ENCODE data around the gene BMPR1B.

DNA sequence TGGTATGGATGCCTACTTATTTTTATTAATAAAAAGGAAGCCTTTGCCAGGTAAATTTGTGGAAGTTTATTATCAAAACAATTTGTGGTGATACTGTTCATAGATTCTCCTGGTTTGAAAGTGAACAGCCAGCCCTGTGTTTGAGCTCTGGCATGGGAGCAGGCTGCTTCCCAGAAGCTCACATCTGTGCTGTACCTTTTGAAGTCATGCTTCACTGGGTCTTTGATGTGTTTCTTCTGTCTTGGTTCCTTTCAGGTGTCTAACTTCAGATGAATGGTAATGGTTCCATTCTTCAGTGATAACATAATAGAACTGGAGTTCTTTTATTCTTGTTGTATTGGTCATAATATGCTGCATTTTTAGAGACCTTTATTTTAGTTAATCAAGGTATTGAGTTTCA, 85.5 kb downstream of the BMPR1B start:
- TF ChIP-seq CTCF (IDR thresholded peaks at IDR 0.05), result no peak
- no peak for TF ChIP-seq EZH2 (IDR thresholded peaks at IDR 0.05; ENCODE audit: borderline replicate concordance, insufficient read depth, low read depth, low read length, poor library complexity, severe bottlenecking)
